ENCODE results near the gene AAGAB.

DNA sequence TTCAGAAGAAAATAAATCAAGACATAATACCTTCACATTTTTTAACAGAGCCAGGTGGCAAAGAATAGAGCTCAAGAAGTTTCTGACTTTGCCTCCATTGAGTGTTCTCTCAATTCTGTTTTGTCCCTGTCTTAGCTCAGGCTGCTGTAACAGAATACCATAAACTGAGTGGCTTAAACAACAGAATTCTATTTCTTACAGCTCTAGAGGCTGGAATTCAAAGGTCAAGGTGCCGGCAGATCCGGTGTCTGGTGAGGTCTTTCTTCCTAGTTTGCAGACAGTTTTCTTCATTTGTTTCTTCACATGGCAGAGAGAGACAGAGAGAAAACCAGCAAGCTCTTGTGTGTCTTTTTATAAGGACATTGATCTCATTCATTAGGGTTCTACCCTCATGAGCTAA is 25.8 kb upstream of the AAGAB start:
- TF ChIP-seq, protein P1, sequence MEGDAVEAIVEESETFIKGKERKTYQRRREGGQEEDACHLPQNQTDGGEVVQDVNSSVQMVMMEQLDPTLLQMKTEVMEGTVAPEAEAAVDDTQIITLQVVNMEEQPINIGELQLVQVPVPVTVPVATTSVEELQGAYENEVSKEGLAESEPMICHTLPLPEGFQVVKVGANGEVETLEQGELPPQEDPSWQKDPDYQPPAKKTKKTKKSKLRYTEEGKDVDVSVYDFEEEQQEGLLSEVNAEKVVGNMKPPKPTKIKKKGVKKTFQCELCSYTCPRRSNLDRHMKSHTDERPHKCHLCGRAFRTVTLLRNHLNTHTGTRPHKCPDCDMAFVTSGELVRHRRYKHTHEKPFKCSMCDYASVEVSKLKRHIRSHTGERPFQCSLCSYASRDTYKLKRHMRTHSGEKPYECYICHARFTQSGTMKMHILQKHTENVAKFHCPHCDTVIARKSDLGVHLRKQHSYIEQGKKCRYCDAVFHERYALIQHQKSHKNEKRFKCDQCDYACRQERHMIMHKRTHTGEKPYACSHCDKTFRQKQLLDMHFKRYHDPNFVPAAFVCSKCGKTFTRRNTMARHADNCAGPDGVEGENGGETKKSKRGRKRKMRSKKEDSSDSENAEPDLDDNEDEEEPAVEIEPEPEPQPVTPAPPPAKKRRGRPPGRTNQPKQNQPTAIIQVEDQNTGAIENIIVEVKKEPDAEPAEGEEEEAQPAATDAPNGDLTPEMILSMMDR (conservative IDR thresholded peaks at IDR 0.05; ENCODE audit: low read depth, low read length), result no peak
- TF ChIP-seq EZH2 (IDR thresholded peaks at IDR 0.05; ENCODE audit: low read length, unreplicated experiment), result no peak

Measured in PC-3 (cell line).